A549 treated with Mapracorat at 1 μM for 4 hours (cell line): ENCODE data around the gene TNC. TPM values are rescaled to one million over a fixed set of nuclear protein-coding genes. Genes with fewer than 3 reads are reported as not detected.

Experiments
- total RNA-seq: library from RNA; stranded (reverse); fragments of 200-300 nt; extraction: Qiagen RNA extraction; gene quantifications from 5 replicates; pipeline ENCODE4 v1.2.3, GENCODE V29; 2022

TNC gene
- 0.43 to 1.2 TPM (median 0.69 TPM) in 5 replicates for total RNA-seq

GRCh38 chr9:115117999-115118878 is at the start of gene TNC:
TNC (minus strand) TSS chr9:115118157; CDS start chr9:115091018, 27,139 bp downstream.

Other genes starting within 250 kb of the TNC start
- gene TNFSF8, start 187.6 kb downstream of the TNC start, total RNA-seq, result not detected in 5 replicates